Gastrocnemius medialis (tissue), 4 donors: ENCODE measurements around the gene TSC22D3. TPM values are rescaled to one million over a fixed set of nuclear protein-coding genes. Genes with fewer than 3 reads are reported as not detected.

Experiments
- ATAC-seq, 2 donors: fragments of 150-250 bp; one replicate each; pipeline ENCODE4 v1.9.1; 2016
- DNase-seq, 2 donors: peaks; one replicate each; pipeline ENCODE4 v3.0.0-alpha.2; 2019
- H3K27ac ChIP-seq, 4 donors: fragments of 200-600 bp; sonication (generic); 1 replicate in 1 of 4; 2 replicates in 3 of 4; pipeline ENCODE4 v1.5.1; 2016 to 2018; ENCODE audit warnings: mild to moderate bottlenecking in 2 of 4, moderate library complexity in 1 of 4
- H3K27me3 ChIP-seq, 3 donors: fragments of 200-600 bp; sonication (generic) in 2 of 3; 1 replicate in 1 of 3; 2 replicates in 2 of 3; pipeline versions ENCODE4 v1.5.1 to v1.6.0; 2016 to 2019; ENCODE audit warnings: mild to moderate bottlenecking in 1 of 3, moderate library complexity in 1 of 3
- H3K36me3 ChIP-seq, 2 donors: fragments of 200-600 bp; sonication (generic) in 1 of 2; one replicate each; pipeline ENCODE4 v1.5.1; 2017 to 2018
- H3K4me1 ChIP-seq, 2 donors: fragments of 200-600 bp; sonication (generic) in 1 of 2; one replicate each; pipeline ENCODE4 v1.5.1; 2016 to 2017; ENCODE audit warnings: mild to moderate bottlenecking in 2 of 2
- H3K4me3 ChIP-seq, 4 donors: fragments of 200-600 bp; sonication (generic) in 3 of 4; 1 replicate in 1 of 4; 2 replicates in 3 of 4; pipeline ENCODE4 v1.5.1; 2016 to 2019; ENCODE audit warnings: mild to moderate bottlenecking in 2 of 4
- H3K9me3 ChIP-seq, 3 donors: fragments of 200-600 bp; sonication (generic) in 2 of 3; 1 replicate in 1 of 3; 2 replicates in 2 of 3; pipeline ENCODE4 v1.5.1; 2016 to 2019
- CTCF ChIP-seq, 5 experiments: fragments of 450-650 bp in 3 of 5; fragments of 200-600 bp in 2 of 5; sonication (generic) in 2 of 5; IDR thresholded peaks in 4 of 5; conservative IDR thresholded peaks in 1 of 5; 1 replicate in 4 of 5; 2 replicates in 1 of 5; pipeline ENCODE4 v1.5.1; 2016 to 2019; ENCODE audit warnings: antibody characterized with exemption in 5 of 5, mild to moderate bottlenecking in 3 of 5, moderate library complexity in 3 of 5
- POLR2A ChIP-seq, 2 donors: fragments of 450-650 bp; IDR thresholded peaks; one replicate each; pipeline ENCODE4 v1.6.1; 2017; ENCODE audit warnings: antibody characterized with exemption in 2 of 2, mild to moderate bottlenecking in 2 of 2, moderate library complexity in 2 of 2
- in situ Hi-C, 4 donors: fragments of 200-750 bp; cut with MboI; loops; one replicate each; pipeline versions ENCODE4 v1.15.0 to v1.8.0; 2017; ENCODE audit warnings: low sequenced_read_pairs in 4 of 4
- intact Hi-C: fragments of 100-400 bp; cut with DNase I; formaldehyde crosslinking; loops from one replicate; pipeline ENCODE4 v1.15.1; 2023; ENCODE audit warnings: low total_unique reads
- total RNA-seq, 4 donors: library from RNA; depleted of rRNA; stranded (reverse); fragments of >200 nt; gene quantifications; one replicate each; pipeline versions ENCODE4 v1.1.0 to v1.2.3, GENCODE V29; 2016

TSC22D3 gene
- total RNA-seq, 4 donors from 2014 or later = 689 to 1,948 (median 1,054) TPM

- DNase-seq (no peak), ATAC-seq (no peak)
- in situ Hi-C loops = no loop called here
- TF ChIP-seq POLR2A (IDR thresholded peaks at IDR 0.05) = no peak
- TF ChIP-seq CTCF (IDR thresholded peaks at IDR 0.05 in 4 of 5, conservative IDR thresholded peaks at IDR 0.05 in 1 of 5) = no peak
- Histone ChIP-seq H3K4me3 (no peak overlapping the region), H3K4me1 (no peaks in the 10 kb centered on the region), H3K27me3 (peaks cover 0 to 6% (median 0%) of the 10 kb centered on the region in 3 donors), H3K36me3 (no peaks in the 10 kb centered on the region), H3K27ac (no peak overlapping the region), H3K9me3 (no peaks in the 10 kb centered on the region)
- intact Hi-C loops = no loop called here
Measured at GRCh38 chrX:107805179-107805578, 29.6 kb upstream of the TSC22D3 start.

- Histone ChIP-seq H3K4me3 (no peak overlapping the region), H3K36me3 (no peaks in the 10 kb centered on the region), H3K27ac (no peak overlapping the region), H3K4me1 (no peaks in the 10 kb centered on the region), H3K9me3 (no peaks in the 10 kb centered on the region), H3K27me3 (peaks cover 0 to 6% (median 0%) of the 10 kb centered on the region in 3 donors)
- DNase-seq (no peak), ATAC-seq (no peak)
- TF ChIP-seq CTCF (IDR thresholded peaks at IDR 0.05 in 4 of 5, conservative IDR thresholded peaks at IDR 0.05 in 1 of 5) = no peak
- no peak for TF ChIP-seq POLR2A (IDR thresholded peaks at IDR 0.05)
- intact Hi-C loops = no loop called here
- in situ Hi-C loops = no loop called here
Measured at GRCh38 chrX:107804427-107804826, 28.8 kb upstream of the TSC22D3 start.

- Histone ChIP-seq H3K4me3 (no peak overlapping the region), H3K9me3 (no peaks in the 10 kb centered on the region), H3K4me1 (no peaks in the 10 kb centered on the region), H3K27ac (no peak overlapping the region), H3K36me3 (no peaks in the 10 kb centered on the region), H3K27me3 (peaks cover 0 to 3% (median 0%) of the 10 kb centered on the region in 3 donors)
- in situ Hi-C loops (loop anchor here in 3 of 4 donors (10.0 to 25.0 kb wide), 3 partner anchors 99 to 776 kb away; partner anchors contain the start of gene MORC4 (in 1 of the 3)), intact Hi-C loops (no loop called here)
- ATAC-seq = no peak
- no peak for DNase-seq
- TF ChIP-seq CTCF (IDR thresholded peaks at IDR 0.05 in 4 of 5, conservative IDR thresholded peaks at IDR 0.05 in 1 of 5) (no peak), POLR2A (IDR thresholded peaks at IDR 0.05) (no peak)
Measured at GRCh38 chrX:107787827-107788226, 12.2 kb upstream of the TSC22D3 start.

- H3K27ac ChIP-seq = no peak overlapping the region
- H3K4me1 ChIP-seq = no peaks in the 10 kb centered on the region
- in situ Hi-C loops = loop anchor here (5.0 to 25.0 kb wide), 4 partner anchors 107 to 768 kb away; partner anchors contain the start of gene MORC4 (in 1 of the 4)
- no peak for DNase-seq
- H3K27me3 ChIP-seq = no peaks in the 10 kb centered on the region
- TF ChIP-seq POLR2A (IDR thresholded peaks at IDR 0.05) = no peak
- TF ChIP-seq CTCF (IDR thresholded peaks at IDR 0.05 in 4 of 5, conservative IDR thresholded peaks at IDR 0.05 in 1 of 5) = no peak
- H3K36me3 ChIP-seq = no peaks in the 10 kb centered on the region
- no peak overlapping the region for H3K4me3 ChIP-seq
- intact Hi-C loops = no loop called here
- H3K9me3 ChIP-seq = no peaks in the 10 kb centered on the region
- no peak for ATAC-seq
Measured at GRCh38 chrX:107780525-107780924, 4.9 kb upstream of the TSC22D3 start.

- H3K4me1 ChIP-seq = peaks cover 6 to 7% of the 10 kb centered on the region in 2 donors
- no peak for DNase-seq
- H3K27ac ChIP-seq = peak within 1 kb of the TSS; percentile 91 to 96 (median 93)
- no peaks in the 10 kb centered on the region for H3K9me3 ChIP-seq
- no peak for TF ChIP-seq POLR2A (IDR thresholded peaks at IDR 0.05)
- TF ChIP-seq CTCF (IDR thresholded peaks at IDR 0.05 in 4 of 5, conservative IDR thresholded peaks at IDR 0.05 in 1 of 5) = peak in 1 of 5 experiments; percentile 7
- ATAC-seq = no peak
- no peaks in the 10 kb centered on the region for H3K36me3 ChIP-seq
- no peaks in the 10 kb centered on the region for H3K27me3 ChIP-seq
- in situ Hi-C loops = loop anchor here (5.0 to 25.0 kb wide), 5 partner anchors 60 to 765 kb away; partner anchors contain the start of gene MORC4 (in 1 of the 4)
- H3K4me3 ChIP-seq = peak within 1 kb of the TSS; percentile 64 to 74 (median 68)
- intact Hi-C loops = loop anchor here (1.0 to 5.0 kb wide), 5 partner anchors 50 to 240 kb away; partner anchors contain the start of gene MID2
Measured at GRCh38 chrX:107777536-107777832, 1.9 kb upstream of the TSC22D3 start, which contains the start of gene NCBP2L. Gene NCBP2L (plus strand): TSS chrX:107777733. CDS start chrX:107794221, 16,488 bp downstream.
